Lung (tissue), 12 donors: ENCODE results near the gene PKHD1. TPM values are rescaled to one million over a fixed set of nuclear protein-coding genes. Genes with fewer than 3 reads are reported as not detected.

ENCODE experiments used
- ATAC-seq: fragments of 200-7000 bp; cut with Tn5 transposase; one replicate; pipeline ENCODE4 v1.9.1; 2020; ENCODE audit warnings: moderate number of reproducible peaks; ENCODE audit not compliant: insufficient read depth, low FRiP score
- DNase-seq, 3 donors: peaks; one replicate each; pipeline ENCODE4 v3.0.0-alpha.2; 2013 to 2017
- H3K27ac ChIP-seq, 2 donors: one replicate each; pipeline ENCODE4 v1.5.1; 2013; ENCODE audit warnings: mild to moderate bottlenecking in 2 of 2, moderate library complexity in 2 of 2, control low read depth in 1 of 2, inconsistent platforms in 1 of 2, low read depth in 1 of 2, low read length in 1 of 2
- H3K27me3 ChIP-seq, 3 donors: one replicate each; pipeline ENCODE4 v1.5.1; 2013; ENCODE audit warnings: low read length in 2 of 3; ENCODE audit not compliant: control insufficient read depth in 3 of 3, insufficient read depth in 3 of 3
- H3K36me3 ChIP-seq, 4 donors: one replicate each; pipeline ENCODE4 v1.5.1; 2013; ENCODE audit warnings: low read length in 4 of 4, mild to moderate bottlenecking in 1 of 4, moderate library complexity in 1 of 4; ENCODE audit not compliant: control insufficient read depth in 4 of 4, insufficient read depth in 4 of 4
- H3K4me1 ChIP-seq, 5 donors: one replicate each; pipeline ENCODE4 v1.5.1; 2013; ENCODE audit warnings: low read length in 5 of 5, mild to moderate bottlenecking in 2 of 5, moderate library complexity in 1 of 5; ENCODE audit not compliant: control insufficient read depth in 5 of 5, insufficient read depth in 5 of 5
- H3K4me3 ChIP-seq: one replicate; pipeline ENCODE4 v1.5.1; 2013; ENCODE audit warnings: mild to moderate bottlenecking, control low read depth, moderate library complexity
- H3K9ac ChIP-seq, 2 donors: one replicate each; pipeline ENCODE4 v1.5.1; 2013; ENCODE audit warnings: low read length in 2 of 2, control low read depth in 1 of 2; ENCODE audit not compliant: insufficient read depth in 1 of 2
- H3K9me3 ChIP-seq, 4 donors: one replicate each; pipeline ENCODE4 v1.5.1; 2013; ENCODE audit warnings: low read length in 3 of 4, mild to moderate bottlenecking in 1 of 4, moderate library complexity in 1 of 4; ENCODE audit not compliant: control insufficient read depth in 4 of 4, insufficient read depth in 3 of 4
- WGBS, 2 donors: extraction: QIAGEN DNeasy Blood & Tissue Kit; methylation state at CpG; one replicate each; pipeline ENCODE4 v1.1.7; 2013; 5-methylcytosine and 5-hydroxymethylcytosine counted together
- polyA plus RNA-seq, 2 donors: library from polyadenylated mRNA; stranded (reverse); fragments of 200-250 nt; gene quantifications; one replicate each; pipeline ENCODE4 v1.2.1, GENCODE V29; 2013
- total RNA-seq, 2 donors: library from RNA; depleted of rRNA in 1 of 2; stranded (reverse); fragments of >200 nt in 1 of 2; gene quantifications; one replicate each; pipeline ENCODE4 v1.2.1, GENCODE V29; 2014 to 2021
- TF ChIP-seq, protein P1 (sequence below): IDR thresholded peaks from 2 replicates; pipeline ENCODE4 v1.5.1; 2012; ENCODE audit warnings: mild to moderate bottlenecking; ENCODE audit errors: control extremely low read depth, extremely low read depth
- donor health status: control.
- donor health status: control.
- donor health status: Bipolar disorder and iron deficiency.
- donor health status: healthy.
- donor health status: DM: yes; HTN: yes; CAD: no.

PKHD1 gene
- total and polyA plus RNA-seq, 4 donors: 0.01 to 6.1 (median 0.09) TPM

DNA sequence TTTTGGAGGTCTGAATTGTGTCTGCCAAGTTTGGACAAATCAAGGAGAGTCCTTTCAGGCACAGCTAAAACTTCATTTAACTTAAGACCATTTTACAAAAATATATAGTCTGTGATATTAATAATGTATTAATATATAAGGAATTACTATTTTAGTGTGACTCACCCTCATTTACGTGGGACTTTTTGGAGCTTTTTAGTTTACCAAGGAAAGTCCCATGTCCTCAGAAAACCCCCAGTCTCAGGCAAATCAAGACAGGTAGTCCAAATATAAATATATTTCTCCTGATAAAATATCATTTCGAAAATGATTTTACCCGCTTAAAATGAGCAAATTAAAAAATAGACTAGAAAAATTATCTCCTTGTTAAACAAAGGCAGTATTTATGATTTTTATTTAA lies 479.0 kb downstream of the PKHD1 start:
- Histone ChIP-seq H3K9me3 (no peaks in the 10 kb centered on the region), H3K36me3 (no peaks in the 10 kb centered on the region), H3K4me3 (no peak overlapping the region), H3K27me3 (no peaks in the 10 kb centered on the region), H3K27ac (no peak overlapping the region), H3K9ac (no peak overlapping the region), H3K4me1 (no peaks in the 10 kb centered on the region)
- TF ChIP-seq, protein P1, sequence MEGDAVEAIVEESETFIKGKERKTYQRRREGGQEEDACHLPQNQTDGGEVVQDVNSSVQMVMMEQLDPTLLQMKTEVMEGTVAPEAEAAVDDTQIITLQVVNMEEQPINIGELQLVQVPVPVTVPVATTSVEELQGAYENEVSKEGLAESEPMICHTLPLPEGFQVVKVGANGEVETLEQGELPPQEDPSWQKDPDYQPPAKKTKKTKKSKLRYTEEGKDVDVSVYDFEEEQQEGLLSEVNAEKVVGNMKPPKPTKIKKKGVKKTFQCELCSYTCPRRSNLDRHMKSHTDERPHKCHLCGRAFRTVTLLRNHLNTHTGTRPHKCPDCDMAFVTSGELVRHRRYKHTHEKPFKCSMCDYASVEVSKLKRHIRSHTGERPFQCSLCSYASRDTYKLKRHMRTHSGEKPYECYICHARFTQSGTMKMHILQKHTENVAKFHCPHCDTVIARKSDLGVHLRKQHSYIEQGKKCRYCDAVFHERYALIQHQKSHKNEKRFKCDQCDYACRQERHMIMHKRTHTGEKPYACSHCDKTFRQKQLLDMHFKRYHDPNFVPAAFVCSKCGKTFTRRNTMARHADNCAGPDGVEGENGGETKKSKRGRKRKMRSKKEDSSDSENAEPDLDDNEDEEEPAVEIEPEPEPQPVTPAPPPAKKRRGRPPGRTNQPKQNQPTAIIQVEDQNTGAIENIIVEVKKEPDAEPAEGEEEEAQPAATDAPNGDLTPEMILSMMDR: no peak
- ATAC-seq (no peak), DNase-seq (no peak)
- 84 to 90% methylated on average over 3 of the region's 3 CpGs for WGBS, 2 donors

DNA sequence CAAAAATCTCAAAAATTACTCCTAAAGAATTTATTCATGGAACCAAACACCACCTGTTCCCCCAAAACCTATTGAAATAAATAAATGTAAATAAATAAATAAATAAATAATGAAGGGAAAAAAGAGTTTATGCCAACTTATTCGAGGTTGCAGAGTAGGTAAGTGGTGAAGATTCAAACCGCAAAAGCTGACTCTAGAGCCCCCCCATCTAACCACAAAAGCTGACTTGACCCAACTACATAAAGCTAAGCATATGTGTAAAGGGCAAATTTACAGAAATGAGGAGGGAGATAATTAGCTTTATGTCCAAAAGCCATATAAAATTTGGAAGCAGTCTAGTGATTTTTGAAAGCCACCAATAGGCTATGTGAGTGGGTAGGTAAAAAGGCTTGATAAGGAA lies 486.9 kb downstream of the PKHD1 start:
- Histone ChIP-seq H3K4me3 (no peak overlapping the region), H3K9me3 (peaks cover 0 to 5% (median 1%) of the 10 kb centered on the region in 4 donors), H3K9ac (no peak overlapping the region), H3K36me3 (no peaks in the 10 kb centered on the region), H3K27me3 (no peaks in the 10 kb centered on the region), H3K4me1 (no peaks in the 10 kb centered on the region), H3K27ac (no peak overlapping the region)
- DNase-seq: no peak
- 91 to 97% methylated on average over 2 of the region's 2 CpGs for WGBS, 2 donors
- ATAC-seq: no peak
- TF ChIP-seq, protein P1: no peak

DNA sequence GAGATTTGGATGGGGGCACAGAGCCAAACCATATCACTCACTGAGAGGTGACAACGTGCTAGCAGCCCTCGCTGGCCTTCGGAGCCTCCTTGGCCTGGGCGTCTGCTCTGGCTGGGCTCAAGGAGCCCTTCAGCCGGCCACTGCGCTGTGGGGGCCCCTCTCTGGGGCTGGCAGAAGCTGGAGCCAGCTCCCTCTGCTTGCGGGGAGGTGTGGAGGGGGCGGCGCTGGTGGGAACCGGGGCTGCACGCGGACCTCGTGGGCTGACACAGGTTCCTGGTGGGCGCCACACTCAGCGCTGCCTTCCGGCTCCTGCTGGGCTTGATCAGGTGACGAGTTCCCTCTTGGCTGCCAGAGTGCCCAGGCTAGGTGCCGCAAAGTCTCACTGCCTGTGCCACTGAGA lies 489.2 kb downstream of the PKHD1 start:
- Histone ChIP-seq H3K36me3 (no peaks in the 10 kb centered on the region), H3K27me3 (no peaks in the 10 kb centered on the region), H3K9ac (no peak overlapping the region), H3K9me3 (peaks cover 0 to 5% (median 1%) of the 10 kb centered on the region in 4 donors), H3K4me1 (no peaks in the 10 kb centered on the region), H3K4me3 (no peak overlapping the region), H3K27ac (no peak overlapping the region)
- 89 to 90% methylated on average over 18 of the region's 18 CpGs for WGBS, 2 donors
- TF ChIP-seq, protein P1: no peak
- no peak for ATAC-seq
- no peak for DNase-seq

DNA sequence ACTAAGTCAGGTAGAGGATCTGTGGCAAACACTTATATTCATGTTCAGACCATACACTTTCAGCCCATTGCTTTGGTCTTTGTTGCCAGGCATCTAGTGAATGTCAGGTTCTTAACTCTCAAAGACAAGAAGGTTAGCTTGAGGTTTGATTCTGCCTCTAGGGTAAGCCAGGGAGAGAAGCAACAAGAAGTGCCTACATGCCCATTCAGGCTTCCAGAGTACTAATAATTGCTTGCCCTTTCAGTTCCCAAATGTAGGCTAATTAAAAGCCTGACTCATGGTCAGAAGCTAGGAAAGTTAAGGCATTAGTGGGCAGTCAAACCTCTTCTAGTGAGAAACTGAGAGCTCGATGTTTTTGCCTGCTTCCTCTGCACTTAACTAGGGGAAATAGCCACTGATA lies 492.4 kb downstream of the PKHD1 start:
- H3K27me3 ChIP-seq: no peaks in the 10 kb centered on the region
- TF ChIP-seq, protein P1: no peak
- WGBS, 2 donors: 59% methylated on average over 1 of the region's 1 CpG

More for the DNA sequence above, 492.4 kb downstream of the PKHD1 start:
- Histone ChIP-seq H3K4me1 (no peaks in the 10 kb centered on the region), H3K4me3 (no peak overlapping the region), H3K36me3 (no peaks in the 10 kb centered on the region), H3K27ac (no peak overlapping the region), H3K9ac (no peak overlapping the region), H3K9me3 (peaks cover 0 to 5% (median 1%) of the 10 kb centered on the region in 4 donors)
- no peak for ATAC-seq
- DNase-seq: no peak
